G401.6 (cell line): Measurements from ENCODE around the gene SLC22A23.

Experiments
- FAIRE-seq: peaks from 2 replicates; lab custom pipeline; 2012; peaks lifted over from hg19 to GRCh38; lab: Jason Lieb, UNC

SLC22A23 gene

DNA sequence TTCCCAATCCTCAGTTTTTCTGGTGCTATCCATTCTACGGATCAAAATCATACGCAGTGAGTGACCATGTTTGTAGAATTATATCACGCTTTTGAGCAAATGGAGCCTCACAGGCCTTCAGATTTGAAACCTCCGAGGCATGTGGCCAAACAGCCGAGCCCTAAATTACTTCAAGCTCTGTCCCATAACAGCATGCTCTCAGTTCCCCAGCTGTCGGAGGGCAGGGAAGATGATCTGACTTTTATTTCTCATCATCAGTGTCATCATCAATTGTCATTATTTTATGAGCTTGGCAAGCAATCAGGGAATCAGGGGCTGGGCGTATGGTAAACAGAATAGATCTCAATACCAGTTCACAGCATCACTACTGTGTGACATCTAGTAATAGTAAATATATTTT, 124.9 kb downstream of the SLC22A23 start:
- FAIRE-seq, result no peak

DNA sequence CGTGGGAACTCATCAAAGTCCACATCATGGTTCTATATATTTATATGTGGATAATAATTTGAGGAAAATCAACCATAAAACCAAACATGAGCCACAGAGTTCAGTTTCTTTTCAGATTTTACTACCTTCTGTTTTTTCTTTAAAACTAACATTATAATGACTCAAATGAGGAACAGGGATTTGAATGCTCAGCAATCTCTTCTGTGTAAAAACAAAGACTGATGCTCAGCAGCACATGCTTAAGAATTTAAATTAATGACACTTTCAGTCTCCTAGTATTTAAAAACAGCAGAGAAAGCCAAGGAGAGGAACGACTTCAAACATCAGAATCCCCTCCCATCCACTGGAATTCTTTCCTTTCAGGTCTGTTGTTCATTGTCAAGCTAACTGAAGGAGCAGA, 125.4 kb downstream of the SLC22A23 start:
- no peak for FAIRE-seq

DNA sequence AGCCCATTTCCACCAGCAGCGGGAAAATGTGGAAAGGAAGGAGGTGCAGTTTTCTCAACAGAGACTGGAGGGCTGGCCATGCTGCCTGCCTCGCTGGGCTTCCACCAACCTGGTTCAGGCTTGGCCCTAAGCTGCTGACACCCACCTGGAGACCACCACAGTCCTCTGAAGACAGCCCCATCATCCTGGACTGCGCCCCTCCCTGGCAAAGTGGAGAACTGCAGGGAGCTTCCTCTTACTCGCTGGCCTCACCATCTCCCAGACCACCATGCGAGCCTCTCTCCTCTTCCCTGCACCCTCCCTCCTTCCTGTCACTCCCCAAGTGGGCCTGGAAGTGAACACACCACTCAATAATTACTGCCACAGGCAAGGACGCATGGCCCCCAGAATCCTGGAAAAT, 126.7 kb downstream of the SLC22A23 start:
- FAIRE-seq, result no peak

DNA sequence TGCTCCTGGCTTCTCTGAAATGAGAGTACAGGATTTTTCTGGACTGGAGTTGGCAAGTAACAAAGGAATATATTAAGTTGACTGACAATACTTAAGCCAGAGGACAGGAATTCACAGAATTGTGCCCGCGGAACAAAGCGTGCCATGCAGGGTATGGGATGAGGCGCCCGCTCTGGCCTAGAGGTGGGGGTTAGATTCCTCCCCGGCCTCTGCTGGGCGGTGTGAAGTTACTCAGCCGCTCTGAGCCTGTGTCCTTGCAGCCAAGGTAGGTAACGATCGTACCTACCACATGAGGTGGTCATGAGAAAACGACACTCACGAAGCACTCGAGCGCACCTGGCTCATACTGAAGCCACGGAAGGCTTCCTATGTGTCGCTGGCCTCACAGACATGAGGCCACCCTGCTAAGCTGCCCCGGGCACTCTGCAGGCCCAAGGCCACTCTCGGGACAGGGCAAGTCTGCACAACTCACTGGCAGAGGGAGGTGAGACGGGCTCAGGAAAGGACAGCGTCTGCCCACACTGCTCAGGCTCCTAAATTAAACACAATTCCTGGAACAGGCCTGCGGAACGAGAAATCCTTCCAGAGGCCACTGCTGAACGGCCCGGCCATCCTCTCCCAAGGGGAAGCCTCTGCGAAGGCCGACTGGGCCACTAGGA, 127.3 kb downstream of the SLC22A23 start:
- no peak for FAIRE-seq

DNA sequence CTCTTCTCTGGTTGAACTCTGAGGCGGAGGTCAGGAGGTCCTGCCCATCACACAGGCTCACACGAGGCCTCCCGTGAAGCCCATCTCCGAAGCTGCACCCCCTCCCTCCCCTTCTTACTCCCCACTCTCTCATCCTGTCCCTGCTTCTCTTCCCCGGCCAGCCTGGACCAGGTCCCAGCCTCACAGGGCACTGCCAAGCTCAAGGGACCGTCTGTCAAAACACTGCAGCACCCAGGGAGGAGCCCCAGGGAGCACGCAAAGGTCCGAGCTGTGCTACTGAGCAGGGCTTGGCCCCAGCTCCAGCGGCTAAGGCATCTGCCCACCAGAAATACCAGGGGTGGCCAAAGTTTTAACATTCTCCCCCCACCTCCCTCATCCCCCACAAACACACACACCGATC, 128.1 kb downstream of the SLC22A23 start:
- no peak for FAIRE-seq

DNA sequence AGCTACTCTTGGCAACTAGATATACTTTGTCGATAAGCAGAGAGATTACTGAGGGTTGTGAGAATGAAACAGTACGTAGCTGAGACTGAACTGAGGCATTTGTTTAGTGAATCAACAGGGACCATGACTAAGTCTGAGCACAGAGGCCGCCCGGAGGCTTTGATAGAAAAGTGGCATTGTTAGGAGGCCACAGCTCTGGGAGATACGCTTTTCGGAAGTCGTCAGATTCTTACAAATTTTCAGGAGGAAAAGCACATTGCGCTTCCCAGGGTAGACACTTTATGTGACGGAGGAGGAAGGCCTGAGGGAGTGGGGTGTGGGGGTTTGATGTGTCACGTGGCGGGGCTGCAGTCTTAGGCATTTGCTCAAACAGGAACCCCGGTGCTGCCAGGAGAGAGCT, 128.7 kb downstream of the SLC22A23 start:
- FAIRE-seq, result no peak

DNA sequence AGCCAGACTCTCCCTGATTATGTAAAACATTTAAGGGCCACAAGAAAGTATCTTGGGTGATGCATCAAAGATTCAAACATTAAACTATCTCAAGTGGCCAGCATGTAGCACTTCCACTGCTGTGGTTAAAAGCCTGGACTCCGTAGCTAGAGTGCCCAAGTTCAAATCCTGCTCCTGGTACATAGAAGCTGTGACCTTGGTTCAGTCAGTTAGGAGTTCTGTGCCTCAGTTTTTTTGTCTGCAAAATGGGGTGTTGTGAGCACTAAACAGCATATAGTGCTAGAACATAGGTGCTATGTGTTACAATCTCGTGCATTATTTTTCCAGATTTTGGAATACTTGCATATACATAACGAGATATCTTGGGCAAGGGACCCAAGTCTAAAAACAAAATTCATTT, 129.4 kb downstream of the SLC22A23 start:
- no peak for FAIRE-seq

DNA sequence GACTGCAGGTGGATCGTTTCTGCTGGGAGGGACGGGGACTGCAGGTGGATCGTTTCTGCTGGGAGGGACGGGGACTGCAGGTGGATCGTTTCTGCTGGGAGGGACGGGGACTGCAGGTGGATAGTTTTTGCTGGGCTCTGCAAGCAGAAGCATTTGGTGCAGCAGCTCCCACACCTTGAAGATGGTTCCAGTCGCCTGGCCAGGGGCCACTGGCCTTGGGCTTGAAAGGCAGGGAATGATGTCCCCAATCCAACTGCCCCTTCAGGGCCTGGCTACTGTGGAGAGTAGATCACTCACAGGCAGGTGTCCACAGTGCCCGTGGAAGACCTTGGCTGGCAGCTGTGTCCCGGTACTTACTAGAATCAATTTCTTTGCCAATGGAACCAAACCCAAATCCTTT, 129.9 kb downstream of the SLC22A23 start:
- FAIRE-seq, result no peak

DNA sequence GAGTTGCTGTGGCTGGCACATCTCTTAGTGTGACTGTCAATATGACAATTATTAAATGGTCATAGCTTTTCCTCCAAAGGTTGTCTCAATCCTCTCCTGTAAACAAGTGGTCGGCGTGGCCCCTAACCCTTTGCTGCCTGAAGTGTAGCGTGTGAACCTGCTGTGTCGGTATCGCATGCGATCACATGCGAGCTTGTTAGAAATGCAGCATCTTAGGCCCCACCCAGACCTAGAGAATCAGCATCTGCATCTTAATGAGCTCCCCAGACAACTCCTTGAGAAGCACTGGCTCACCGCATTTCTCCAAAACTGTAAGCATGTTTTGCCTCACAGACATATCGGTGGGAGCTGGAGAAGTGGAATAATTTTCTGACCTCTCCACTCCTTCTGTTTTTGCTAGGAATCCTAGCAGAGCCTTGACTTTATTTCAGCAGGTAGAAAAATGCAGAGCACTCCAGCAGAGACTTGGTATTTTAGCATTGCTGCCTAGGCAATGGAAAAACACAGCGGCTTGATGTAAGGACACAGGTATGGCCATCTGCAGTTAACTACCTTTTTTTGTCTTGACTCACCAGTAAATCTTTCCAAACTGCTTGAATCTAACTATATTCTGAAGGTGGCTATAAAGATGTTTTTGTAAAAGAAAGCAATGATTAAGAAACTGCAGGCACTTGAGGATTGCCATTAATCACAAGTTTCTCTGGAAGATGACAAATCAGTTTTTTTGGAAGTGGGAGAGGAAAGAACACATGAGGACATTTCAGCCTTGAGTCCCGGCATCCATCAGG, 130.5 kb downstream of the SLC22A23 start:
- FAIRE-seq, result no peak

DNA sequence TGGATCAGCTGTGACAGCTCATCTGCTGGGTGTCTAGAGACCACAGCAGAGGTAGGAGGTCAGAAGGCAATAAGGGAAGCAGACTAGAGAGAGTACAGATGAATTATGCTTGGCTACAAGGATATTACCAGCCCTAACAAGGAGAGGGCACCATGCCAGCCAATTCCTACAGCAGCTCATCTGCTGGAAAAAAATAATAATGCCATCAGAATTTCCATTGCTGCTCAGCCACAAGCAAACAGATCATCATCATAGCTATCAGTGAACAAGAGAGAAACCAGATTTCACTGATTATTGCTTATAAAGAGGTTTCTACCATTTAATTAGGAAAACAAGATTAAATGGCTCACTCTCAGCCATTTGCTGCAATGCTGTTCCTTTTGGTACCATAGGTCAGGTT, 131.6 kb downstream of the SLC22A23 start:
- no peak for FAIRE-seq

DNA sequence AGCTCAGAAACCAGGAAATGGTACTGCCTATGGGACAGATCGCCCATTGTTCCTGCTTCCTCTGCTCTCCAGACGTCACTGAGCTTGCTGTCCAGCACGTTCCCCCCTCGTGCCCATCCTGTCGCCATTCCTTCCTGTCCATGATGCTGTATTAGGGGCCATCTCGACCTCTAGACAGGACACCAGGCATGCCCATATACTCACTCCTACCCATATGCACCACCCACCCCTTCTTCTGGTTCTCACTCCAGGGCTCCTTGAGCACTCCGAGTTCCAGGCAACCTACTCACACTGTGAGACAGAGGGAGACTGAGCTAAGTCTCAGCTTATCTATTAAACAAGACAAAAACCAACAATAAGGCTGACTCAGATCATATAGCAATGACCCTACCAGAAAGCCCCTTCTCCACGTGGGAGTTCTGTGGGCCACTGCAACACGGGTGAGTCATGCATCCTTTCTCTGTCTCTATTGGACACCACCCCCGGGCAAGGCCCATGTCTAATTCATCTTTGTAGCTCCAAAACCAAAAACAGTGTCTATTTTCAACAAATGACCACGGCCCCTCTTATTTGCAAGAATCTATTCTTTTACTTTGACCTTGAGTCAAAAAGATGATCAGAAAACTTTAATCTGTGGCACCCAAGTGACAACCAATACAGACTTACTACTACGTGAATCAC, 132.4 kb downstream of the SLC22A23 start:
- no peak for FAIRE-seq

DNA sequence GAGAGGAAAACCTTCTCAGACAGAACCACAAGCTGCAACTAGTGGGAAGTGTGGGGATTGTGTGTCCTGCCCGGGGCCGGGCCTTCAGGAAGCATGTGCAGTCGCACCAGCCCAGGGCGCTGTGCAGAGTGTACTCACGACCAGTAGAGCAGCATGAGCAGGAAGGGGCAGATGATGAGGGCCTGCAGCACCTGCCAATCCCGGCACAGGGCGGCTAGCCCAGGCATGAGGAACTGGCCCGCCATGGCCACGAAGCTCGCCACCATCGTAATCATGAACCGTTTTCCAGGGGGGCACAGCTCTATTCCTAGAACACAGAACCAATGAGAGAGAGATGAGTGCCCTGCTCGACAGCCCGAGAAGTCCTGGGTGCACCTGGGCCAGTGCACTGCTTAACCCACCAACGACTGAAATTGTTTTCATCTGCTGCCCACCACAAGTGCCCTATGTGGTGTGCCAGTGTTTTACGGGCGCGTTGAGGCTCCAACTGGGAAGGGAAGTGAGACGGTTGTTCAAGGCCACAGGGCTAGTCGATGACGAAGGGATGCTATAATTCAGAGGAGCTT, 133.1 kb downstream of the SLC22A23 start:
- FAIRE-seq, result no peak

DNA sequence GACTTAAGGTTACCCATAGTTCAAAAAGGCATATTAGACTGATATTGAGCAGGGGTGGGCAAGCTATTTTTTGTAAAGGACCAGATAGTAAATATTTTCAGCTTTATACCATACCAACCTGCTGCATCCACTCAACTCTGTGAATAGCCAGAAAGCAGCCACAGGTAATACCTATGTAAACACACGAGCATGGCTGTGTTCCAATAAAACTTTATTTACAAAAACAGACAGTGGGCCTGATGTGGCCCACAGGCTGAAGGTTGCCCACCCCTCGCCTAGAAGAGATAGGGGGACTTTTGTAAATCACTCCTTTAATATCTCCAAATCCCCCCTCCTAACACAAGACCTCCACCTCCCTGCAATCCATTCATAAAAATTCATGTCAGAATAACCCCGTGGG, 133.7 kb downstream of the SLC22A23 start:
- no peak for FAIRE-seq

DNA sequence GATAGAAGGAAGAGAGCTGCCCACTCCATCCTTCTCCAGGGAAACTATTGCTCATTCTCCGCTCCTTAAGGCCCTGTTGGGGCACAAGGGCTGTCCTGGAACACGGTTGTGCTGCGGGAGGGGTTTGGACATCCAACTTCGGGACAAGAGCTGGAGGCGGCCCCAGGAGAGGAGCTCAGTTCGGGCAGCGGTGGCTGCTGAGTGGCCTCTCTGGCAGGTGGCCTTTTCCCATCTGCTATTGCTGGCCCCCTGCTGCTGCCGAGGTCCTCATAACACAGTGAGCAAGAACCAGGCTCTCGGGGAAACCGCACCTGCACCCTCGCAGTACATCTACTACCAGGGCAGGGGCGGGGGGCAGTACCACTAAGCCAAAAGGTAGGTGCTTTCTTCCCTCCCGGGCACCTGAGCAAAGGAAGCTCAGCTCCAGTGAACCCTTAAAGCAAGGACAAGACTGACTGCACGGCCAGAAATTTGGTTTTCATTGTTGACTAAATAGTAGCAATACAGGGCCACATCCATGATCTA, 134.4 kb downstream of the SLC22A23 start:
- no peak for FAIRE-seq

DNA sequence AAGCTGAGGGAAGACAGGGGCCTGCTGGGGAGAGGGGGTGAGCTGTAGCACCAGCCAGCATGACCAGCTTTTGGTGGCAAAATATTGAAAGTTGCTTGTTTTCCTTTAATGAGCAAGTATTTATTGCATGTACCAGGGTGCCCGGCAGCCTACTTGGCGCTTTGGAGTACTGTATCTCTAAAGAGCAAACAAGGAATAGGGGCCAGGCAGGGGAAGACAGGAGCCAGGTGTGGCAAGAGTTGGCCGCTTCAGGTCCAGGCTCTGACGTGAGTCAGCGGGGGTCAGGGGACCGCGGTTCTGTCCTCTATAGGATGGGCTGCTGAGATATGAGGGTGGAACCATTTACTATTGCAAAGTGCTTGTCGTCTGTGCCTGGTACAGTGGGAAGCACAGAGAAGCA, 135.0 kb downstream of the SLC22A23 start:
- no peak for FAIRE-seq

DNA sequence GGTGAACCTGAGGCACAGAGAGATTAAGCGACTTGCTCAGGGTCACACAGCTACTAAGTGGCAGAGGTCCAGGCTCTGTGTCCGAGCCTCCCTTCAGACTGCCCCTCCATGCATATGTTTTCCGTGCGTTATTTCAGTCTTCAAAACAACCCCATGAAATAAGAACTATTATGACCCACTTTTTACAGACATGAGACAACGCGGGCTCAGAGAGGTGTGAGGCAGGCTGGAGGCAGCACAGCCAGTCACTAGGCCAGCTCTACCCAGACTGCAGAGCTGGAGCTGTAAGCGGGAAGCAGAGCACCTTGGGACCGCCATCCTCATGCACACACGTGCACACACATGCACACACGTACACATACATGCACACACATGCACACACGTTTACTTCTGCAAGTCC, 135.8 kb downstream of the SLC22A23 start:
- no peak for FAIRE-seq

DNA sequence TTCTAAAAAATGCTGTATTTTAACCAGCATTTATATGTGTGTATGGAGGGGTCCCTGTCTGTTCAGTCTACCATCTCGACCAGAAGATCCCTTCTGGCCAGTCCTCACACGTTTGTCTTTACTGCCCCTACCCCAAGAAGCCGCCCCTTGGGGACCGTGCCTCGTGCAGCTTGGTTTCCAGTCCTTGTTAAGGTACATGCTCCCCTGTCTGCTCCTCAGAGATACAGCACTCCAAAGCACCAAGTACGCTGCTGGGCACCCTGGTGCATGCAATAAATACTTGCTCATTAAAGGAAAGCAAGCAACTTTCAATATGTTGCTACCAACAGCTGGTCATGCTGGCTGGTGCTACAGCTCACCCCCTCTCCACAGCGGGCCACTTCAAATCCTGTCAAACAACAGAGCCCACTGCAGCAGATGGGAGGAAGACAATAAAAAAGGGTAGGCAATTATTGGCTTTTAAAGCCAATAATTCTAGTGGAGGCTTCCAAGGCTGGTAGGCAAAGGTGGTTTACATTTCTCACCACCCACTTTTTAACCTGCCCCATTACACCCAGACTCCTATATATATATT, 136.5 kb downstream of the SLC22A23 start:
- FAIRE-seq, result no peak

DNA sequence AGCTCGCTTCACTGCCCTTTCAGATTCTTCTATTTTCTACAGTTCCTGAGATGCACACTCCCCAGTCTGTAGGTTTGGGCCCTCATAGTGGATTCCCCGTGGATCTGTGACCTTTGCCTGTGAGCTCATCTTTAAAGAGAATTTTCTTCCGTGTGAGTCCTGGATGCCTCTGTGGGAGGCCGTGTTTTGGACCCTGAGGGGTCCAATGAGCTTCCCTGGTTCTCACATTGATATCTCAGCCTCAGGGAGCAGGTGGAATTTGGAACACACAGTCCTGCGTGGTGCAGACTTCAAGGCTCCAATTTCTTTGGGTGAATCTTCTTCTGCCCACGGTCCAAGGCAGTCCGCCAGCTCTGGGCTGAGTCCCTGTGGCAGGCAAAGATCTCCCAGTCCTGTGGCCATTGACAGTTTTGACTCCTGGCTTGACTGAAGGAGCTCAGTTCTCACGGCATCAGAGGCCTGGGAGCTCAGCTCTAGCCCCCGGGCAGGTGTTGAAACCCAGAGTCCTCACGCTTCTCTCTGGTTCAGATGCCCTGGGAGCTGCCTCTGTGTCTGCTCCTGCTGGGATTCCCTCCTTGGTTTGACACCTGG, 137.1 kb downstream of the SLC22A23 start:
- FAIRE-seq, result no peak

DNA sequence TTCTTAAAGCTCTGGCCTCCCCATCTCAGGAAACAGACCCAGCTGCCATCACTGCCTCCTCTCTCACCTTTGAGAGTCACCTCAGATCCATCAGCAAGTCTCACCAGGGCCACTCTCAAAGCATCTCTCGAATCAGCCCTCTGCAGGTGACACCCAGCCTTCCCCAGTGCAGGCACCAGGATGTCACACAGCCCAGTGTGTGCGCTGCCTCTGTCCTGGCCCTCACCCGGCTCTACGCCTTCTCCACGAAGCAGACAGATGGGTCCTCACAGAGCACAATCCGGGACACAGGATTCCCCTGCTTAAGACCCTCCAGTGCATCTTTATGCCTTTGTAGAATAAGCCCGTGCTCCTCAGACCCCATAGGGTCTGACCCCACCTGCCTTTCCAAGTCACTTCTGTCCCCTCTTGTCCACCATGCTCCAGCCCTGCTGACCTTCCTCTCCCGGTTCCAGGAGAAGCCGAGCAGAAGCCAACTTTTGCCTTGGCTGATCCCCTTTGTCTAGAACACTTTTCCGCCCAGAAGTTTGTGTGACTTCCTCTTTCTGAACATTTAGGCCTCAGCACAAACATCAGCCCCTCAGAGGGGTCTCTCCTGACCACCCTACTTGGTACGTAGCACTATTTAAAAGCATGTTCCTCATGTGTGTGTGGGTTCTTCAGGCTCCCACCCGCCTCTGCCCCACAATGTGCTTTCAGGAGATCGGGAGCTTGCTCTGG, 137.9 kb downstream of the SLC22A23 start:
- no peak for FAIRE-seq

DNA sequence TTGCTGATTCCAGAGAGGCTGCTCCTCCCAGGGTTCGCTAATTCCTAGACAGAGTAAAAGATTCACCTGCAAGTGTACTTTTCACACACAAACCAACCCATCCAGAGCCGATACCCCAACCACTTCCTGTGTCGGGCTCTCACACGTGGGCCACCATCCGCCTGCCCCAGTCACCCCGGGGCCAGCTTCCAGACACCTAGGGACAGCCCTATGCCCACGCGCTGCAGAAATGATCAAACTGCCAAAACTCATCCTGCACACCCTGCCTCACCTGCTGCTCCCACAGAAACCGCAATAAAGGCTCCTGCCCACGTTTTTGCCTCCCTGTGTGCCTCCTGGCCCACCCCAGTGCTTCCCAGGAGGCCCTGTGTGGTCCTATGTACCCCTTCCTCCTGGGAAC, 138.6 kb downstream of the SLC22A23 start:
- FAIRE-seq, result no peak

DNA sequence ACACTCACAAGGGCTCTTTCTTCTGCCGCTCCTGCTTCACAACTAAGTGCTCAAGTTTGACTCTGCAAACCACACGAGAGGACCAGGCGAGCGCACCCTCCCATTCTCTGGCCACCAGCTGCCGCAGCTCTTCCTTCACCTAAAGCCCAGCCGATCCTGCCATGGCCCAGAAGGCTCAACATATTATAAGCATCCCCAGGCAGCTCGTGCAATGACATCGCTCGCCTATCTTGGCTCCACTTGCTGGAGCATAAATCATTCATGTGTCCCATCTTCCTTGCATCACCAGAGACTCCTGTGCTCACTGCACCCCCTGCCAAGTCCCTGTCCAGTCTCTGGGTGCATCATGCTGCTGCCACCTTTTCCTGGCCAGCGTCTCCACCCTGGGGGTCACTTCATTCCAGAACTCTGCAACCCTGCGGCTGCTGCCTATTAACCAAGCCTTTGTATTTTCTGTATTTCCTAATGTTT, 139.1 kb downstream of the SLC22A23 start:
- no peak for FAIRE-seq
